Caco-2 (cell line): ENCODE results near the gene MUC2. TPM values are rescaled to one million over a fixed set of nuclear protein-coding genes. Genes with fewer than 3 reads are reported as not detected.

Source experiments
- BruUV-seq: library from RNA; stranded (reverse); fragments of 400-500 nt; replicated peaks from 2 replicates; lab custom pipeline; 2021; lab: Mats Ljungman, UMichigan
- CTCF ChIA-PET: fragments of 300-600 bp; sonication (Branson Sonifier 250); formaldehyde crosslinking; loops from one replicate; lab custom pipeline; 2022; ENCODE audit warnings: antibody characterized with exemption; lab: Charles Lee
- POLR2A ChIA-PET: fragments of 300-600 bp; sonication (Branson Sonifier 250); formaldehyde crosslinking; loops from one replicate; lab custom pipeline; 2022; ENCODE audit warnings: antibody characterized with exemption; lab: Charles Lee
- DNase-seq, 2 experiments: peaks; one replicate each; pipeline versions ENCODE4 v3.0.0 to v3.0.0-alpha.2; 2020 to 2022
- H3K27me3 ChIP-seq: replicated peaks from 2 replicates; pipeline ENCODE4 v1.6.0; 2011; ENCODE audit warnings: low read length; ENCODE audit not compliant: control insufficient read depth, insufficient read depth
- H3K36me3 ChIP-seq: 2 replicates; pipeline ENCODE4 v1.5.1; 2011; ENCODE audit warnings: low read length; ENCODE audit not compliant: control insufficient read depth, insufficient read depth
- H3K4me1 ChIP-seq: fragments of 250-450 bp; sonication (Bioruptor Pico); 2 replicates; pipeline ENCODE4 v1.5.1; 2020; ENCODE audit warnings: mild to moderate bottlenecking
- H3K4me3 ChIP-seq: 2 replicates; pipeline ENCODE4 v1.5.1; 2011; ENCODE audit warnings: low read depth, mild to moderate bottlenecking, control low read depth, low read length
- H3K9me3 ChIP-seq: fragments of 250-450 bp; sonication (Bioruptor Pico); 2 replicates; pipeline ENCODE4 v1.5.1; 2020; ENCODE audit warnings: mild to moderate bottlenecking, moderate library complexity
- H3K27ac Mint-ChIP-seq: one replicate; pipeline ENCODE4 v1.8.0; 2022; ENCODE audit warnings: mixed read lengths; ENCODE audit not compliant: unreplicated experiment
- H3K27me3 Mint-ChIP-seq: one replicate; pipeline ENCODE4 v1.8.0; 2022; ENCODE audit warnings: mixed read lengths; ENCODE audit not compliant: insufficient read depth, unreplicated experiment
- H3K36me3 Mint-ChIP-seq: one replicate; pipeline ENCODE4 v1.8.0; 2022; ENCODE audit warnings: mild to moderate bottlenecking, mixed read lengths; ENCODE audit not compliant: insufficient read depth, unreplicated experiment
- H3K4me1 Mint-ChIP-seq: one replicate; pipeline ENCODE4 v1.8.0; 2022; ENCODE audit warnings: low read depth, mixed read lengths; ENCODE audit not compliant: unreplicated experiment
- H3K4me3 Mint-ChIP-seq: one replicate; pipeline ENCODE4 v1.8.0; 2022; ENCODE audit warnings: mild to moderate bottlenecking, moderate library complexity, mixed read lengths; ENCODE audit not compliant: unreplicated experiment
- H3K9me3 Mint-ChIP-seq: one replicate; pipeline ENCODE4 v1.8.0; 2022; ENCODE audit warnings: mixed read lengths; ENCODE audit not compliant: unreplicated experiment
- intact Hi-C: fragments of 100-400 bp; cut with micrococcal nuclease; formaldehyde crosslinking; loops from one replicate; pipeline ENCODE4 v1.10.0; 2022; ENCODE audit not compliant: unreplicated experiment
- total RNA-seq: library from RNA; stranded (reverse); gene quantifications from 2 replicates; pipeline ENCODE4 v1.2.3, GENCODE V29; 2022
- TF ChIP-seq, protein P1 (sequence below), 2 experiments: fragments of 200-600 bp in 1 of 2; IDR thresholded peaks; 1 replicate in 1 of 2; 2 replicates in 1 of 2; pipeline versions ENCODE4 v1.5.1 to v1.8.0; 2011 to 2022; ENCODE audit warnings: antibody characterized with exemption in 1 of 2, control low read depth in 1 of 2, inconsistent platforms in 1 of 2, low read depth in 1 of 2, low read length in 1 of 2, mild to moderate bottlenecking in 1 of 2, moderate library complexity in 1 of 2; ENCODE audit not compliant: insufficient read depth in 1 of 2, severe bottlenecking in 1 of 2, unreplicated experiment in 1 of 2

MUC2 gene
- total RNA-seq, 1 experiment from 2014 or later, result 0.05 TPM

DNA sequence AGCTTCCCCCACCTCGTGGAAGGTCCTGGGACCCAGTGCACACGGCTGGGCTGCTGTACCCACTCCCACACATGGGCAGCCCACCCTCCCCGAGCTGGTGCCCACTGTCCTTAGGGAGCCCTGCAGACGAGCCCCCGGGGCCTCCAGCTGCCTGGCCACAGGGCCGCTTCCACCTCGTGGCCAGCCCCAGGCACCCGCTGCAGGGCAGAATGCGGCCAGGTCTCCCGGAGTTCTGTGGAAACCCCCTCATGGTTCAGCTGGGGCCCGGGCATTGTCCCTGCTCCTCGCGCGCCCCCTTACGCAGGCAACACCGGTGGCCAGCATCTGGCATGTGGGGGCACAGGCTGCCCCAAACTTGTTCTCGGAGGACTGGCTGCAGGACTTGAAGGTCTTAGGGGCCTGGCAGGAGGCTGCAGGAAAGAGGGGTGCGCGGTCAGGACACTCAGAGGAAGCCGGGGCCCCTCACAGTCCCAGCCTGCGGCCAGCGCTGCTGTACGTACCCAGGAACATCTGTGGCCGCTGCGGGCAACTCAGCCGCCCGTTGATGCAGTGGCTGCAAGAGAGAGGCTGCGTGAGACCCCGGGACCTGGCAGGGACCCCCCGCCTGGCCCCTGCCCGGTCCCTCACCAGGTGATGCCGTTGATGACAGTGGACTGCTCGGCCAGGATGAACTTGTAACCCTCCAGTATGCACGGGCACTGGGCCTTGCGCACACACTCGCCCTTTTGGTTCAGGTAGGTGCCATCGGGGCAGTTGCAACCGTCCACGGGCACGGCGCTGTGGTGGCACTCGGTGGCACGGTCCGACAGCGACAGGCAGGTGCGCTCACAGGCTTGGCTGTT is 47.8 kb upstream of the MUC2 start:
- intact Hi-C loops, result no loop called here
- H3K27me3 ChIP-seq, result no peaks in the 10 kb centered on the region
- H3K4me3 Mint-ChIP-seq, result no peak overlapping the region

DNA sequence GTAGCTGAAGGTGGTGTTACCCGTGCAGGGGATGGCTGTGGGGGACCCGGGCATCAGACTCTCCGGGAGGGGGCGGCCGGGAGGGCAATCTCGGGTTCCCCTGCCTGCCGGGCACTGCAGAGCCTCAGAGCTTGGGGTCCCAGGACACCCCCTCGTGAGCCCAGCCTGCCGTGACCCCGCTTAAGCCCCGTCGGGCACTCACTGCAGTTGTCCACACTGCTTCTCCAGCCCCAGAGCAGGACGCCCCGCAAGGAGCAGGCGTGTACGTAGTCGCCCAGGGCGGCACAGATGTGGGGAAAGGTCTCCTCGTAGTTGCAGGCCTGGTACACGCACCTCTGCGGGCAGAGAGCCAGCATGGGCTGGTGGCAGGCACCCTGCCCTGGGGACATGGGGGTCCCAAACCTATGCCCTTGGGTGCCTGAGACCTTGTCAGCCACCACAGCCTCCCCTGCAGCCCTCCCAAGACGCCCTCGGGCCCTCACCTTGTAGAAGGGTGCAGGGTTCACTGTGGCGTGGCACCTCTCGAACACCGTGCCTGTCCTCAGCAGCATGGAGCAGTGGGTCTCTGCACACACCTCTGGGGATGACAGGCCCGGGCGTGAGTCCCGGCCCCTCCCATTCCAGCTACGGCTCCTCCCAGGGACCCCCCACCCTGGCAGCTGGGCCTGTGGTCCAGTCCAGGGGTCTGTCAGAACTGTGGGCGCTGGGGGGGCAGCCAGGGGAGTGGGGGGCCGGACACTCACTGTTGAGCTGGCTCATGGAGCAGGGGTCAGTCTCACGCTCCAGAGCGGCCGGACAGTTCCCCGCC is 47.0 kb upstream of the MUC2 start:
- intact Hi-C loops, result no loop called here
- Histone ChIP-seq H3K4me1 (no peaks in the 10 kb centered on the region), H3K4me3 (no peak overlapping the region), H3K36me3 (no peaks in the 10 kb centered on the region), H3K9me3 (no peaks in the 10 kb centered on the region), H3K27me3 (no peaks in the 10 kb centered on the region)
- ChIA-PET POLR2A (no interaction called here), CTCF (no interaction called here)
- Mint-ChIP-seq H3K9me3 (no peaks in the 10 kb centered on the region), H3K36me3 (peaks cover 7% of the 10 kb centered on the region), H3K27ac (peak overlapping the region; percentile 28), H3K4me3 (no peak overlapping the region), H3K27me3 (no peaks in the 10 kb centered on the region), H3K4me1 (no peaks in the 10 kb centered on the region)
- BruUV-seq, result no TSS peak
- TF ChIP-seq, protein P1, sequence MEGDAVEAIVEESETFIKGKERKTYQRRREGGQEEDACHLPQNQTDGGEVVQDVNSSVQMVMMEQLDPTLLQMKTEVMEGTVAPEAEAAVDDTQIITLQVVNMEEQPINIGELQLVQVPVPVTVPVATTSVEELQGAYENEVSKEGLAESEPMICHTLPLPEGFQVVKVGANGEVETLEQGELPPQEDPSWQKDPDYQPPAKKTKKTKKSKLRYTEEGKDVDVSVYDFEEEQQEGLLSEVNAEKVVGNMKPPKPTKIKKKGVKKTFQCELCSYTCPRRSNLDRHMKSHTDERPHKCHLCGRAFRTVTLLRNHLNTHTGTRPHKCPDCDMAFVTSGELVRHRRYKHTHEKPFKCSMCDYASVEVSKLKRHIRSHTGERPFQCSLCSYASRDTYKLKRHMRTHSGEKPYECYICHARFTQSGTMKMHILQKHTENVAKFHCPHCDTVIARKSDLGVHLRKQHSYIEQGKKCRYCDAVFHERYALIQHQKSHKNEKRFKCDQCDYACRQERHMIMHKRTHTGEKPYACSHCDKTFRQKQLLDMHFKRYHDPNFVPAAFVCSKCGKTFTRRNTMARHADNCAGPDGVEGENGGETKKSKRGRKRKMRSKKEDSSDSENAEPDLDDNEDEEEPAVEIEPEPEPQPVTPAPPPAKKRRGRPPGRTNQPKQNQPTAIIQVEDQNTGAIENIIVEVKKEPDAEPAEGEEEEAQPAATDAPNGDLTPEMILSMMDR (IDR thresholded peaks at IDR 0.05; ENCODE audit: insufficient read depth in 1 of 2, low read depth in 1 of 2, low read length in 1 of 2, severe bottlenecking in 1 of 2, unreplicated experiment in 1 of 2), result no peak
- DNase-seq, result no peak

More for the DNA sequence above, 47.8 kb upstream of the MUC2 start:
- TF ChIP-seq, protein P1 (IDR thresholded peaks at IDR 0.05; ENCODE audit: insufficient read depth in 1 of 2, low read depth in 1 of 2, low read length in 1 of 2, severe bottlenecking in 1 of 2, unreplicated experiment in 1 of 2), result no peak
- no peaks in the 10 kb centered on the region for H3K9me3 ChIP-seq
- H3K36me3 ChIP-seq, result no peaks in the 10 kb centered on the region
- no TSS peak for BruUV-seq
- Mint-ChIP-seq H3K4me1 (no peaks in the 10 kb centered on the region), H3K27me3 (no peaks in the 10 kb centered on the region), H3K9me3 (no peaks in the 10 kb centered on the region), H3K36me3 (peaks cover 7% of the 10 kb centered on the region), H3K27ac (no peak overlapping the region)
- POLR2A ChIA-PET, result no interaction called here
- no peaks in the 10 kb centered on the region for H3K4me1 ChIP-seq
- DNase-seq, result no peak
- no peak overlapping the region for H3K4me3 ChIP-seq
- CTCF ChIA-PET, result interaction anchor here (0.6 kb wide), 1 partner anchor 346 kb away, joined by 4 read pairs; no protein-coding TSS in a partner anchor

DNA sequence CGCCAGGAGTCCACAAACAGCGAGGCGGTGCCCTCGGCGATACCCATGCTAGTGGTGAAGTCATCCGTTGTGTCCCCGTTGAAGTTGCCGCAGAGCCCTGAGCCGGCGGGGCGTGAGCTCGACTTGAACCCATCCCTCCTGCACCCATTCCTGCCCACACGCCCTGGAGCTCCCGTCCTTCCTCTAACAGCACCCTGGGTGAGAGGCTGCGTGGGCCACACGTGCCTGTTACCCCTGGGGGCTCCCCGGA is 46.5 kb upstream of the MUC2 start:
- TF ChIP-seq, protein P1 (IDR thresholded peaks at IDR 0.05; ENCODE audit: insufficient read depth in 1 of 2, low read depth in 1 of 2, low read length in 1 of 2, severe bottlenecking in 1 of 2, unreplicated experiment in 1 of 2), result no peak
- Mint-ChIP-seq H3K27me3 (no peaks in the 10 kb centered on the region), H3K36me3 (peaks cover 8% of the 10 kb centered on the region), H3K27ac (peak overlapping the region; percentile 28), H3K9me3 (no peaks in the 10 kb centered on the region), H3K4me3 (no peak overlapping the region), H3K4me1 (no peaks in the 10 kb centered on the region)
- no peak overlapping the region for H3K4me3 ChIP-seq
- ChIA-PET POLR2A (no interaction called here), CTCF (no interaction called here)
- intact Hi-C loops, result no loop called here
- H3K36me3 ChIP-seq, result no peaks in the 10 kb centered on the region
- BruUV-seq, result no TSS peak
- H3K9me3 ChIP-seq, result no peaks in the 10 kb centered on the region
- no peak for DNase-seq
- H3K4me1 ChIP-seq, result no peaks in the 10 kb centered on the region
- H3K27me3 ChIP-seq, result no peaks in the 10 kb centered on the region
